HG03460 (cell line): Measurements from ENCODE around the gene ZNF410.

ENCODE experiments used
- ATAC-seq: cut with Tn5 transposase; IDR thresholded peaks from one replicate; pipeline ENCODE4 v1.9.1; 2021; ENCODE audit not compliant: unreplicated experiment

The ZNF410 gene

DNA sequence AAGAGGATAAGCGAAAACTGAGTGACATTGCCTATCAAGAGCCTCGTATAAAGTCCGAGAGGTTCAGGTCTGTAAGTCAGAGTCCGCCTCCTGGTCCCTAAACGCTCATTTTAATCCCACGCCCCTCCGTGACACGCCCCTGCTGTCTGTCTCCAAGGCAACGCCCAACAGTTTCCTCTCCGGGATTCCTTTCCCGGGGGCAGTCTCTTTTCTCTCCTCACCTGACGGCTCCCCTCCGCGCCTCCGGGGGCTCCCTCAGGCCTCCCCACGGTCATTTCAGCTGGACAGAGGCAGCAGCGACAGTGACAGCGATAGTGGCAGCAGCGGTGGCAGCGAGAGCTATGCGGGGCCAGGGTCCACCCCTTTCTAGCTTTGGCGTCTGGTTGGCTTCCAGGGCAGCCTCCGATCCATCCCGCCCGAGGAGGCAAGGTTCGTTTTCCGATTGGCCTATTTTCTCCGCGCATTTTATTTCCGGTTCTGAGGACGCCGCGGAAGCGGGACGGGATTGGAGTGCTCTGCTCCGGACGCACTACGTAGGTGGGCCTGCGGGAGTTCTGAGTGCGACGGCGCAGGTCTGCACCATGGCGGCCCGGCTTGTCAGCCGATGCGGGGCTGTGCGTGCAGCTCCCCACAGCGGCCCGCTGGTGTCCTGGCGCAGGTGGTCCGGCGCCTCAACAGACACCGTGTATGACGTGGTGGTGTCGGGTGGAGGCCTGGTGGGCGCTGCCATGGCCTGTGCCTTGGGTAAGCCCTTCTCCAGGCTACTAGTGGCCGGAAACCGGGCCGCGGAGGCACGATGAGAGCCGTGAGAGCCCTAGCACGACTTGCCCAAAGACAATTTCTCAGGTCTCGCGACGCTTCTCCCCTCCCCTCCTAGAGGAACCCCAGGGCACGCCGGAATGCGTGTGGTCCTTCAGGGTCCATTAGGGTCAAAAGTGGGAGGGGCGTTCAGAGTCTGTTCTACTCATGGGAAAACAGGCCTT, 63.4 kb downstream of the ZNF410 start, which contains the start of the genes COQ6 and FAM161B:
Gene COQ6, plus strand, starts transcription at position 551 of the 983 bp plus-strand sequence. Its CDS starts 31 bp downstream, at position 582.
Gene FAM161B, minus strand, starts transcription at position 343 of the 983 bp plus-strand sequence. Its CDS starts 68 bp downstream, at position 275.
- ATAC-seq, result peak; percentile 88

DNA sequence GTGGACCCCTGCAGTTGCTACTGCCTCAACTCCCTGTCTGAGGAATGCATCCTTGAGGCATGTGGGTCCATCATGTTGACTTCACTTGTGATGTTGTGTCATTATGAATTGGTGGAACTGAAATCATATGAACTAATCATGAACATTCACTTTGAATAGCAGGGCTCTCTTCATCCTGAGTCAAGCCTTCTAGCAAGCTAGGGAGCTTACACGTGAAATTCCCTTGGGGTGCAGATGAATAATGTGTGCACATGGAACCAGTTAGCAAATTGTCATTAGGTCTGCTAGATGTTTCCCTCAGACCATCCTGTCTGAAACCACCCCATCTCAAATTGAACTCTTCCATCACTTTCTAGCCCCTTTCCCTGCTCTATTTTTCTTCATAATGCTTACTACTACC, 67.1 kb downstream of the ZNF410 start:
- no peak for ATAC-seq

DNA sequence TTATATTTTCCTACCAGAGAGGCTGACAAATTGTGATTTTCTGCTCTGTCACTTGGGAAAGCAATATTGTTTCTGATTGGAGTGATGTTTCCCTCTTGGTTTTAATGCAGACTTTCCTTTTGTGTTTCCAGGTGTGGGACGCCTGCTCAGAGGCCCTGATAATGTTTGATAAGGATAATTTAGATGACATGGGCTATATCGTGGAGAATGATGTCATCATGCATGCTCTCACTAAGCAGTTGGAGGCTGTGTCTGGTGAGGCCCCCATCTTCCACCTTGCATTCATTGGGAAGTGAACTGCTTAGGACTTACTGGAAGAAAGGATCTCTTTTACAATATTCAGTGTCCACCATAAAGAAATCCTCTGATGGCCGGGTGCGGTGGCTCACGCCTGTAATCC, 69.0 kb downstream of the ZNF410 start:
- no peak for ATAC-seq

DNA sequence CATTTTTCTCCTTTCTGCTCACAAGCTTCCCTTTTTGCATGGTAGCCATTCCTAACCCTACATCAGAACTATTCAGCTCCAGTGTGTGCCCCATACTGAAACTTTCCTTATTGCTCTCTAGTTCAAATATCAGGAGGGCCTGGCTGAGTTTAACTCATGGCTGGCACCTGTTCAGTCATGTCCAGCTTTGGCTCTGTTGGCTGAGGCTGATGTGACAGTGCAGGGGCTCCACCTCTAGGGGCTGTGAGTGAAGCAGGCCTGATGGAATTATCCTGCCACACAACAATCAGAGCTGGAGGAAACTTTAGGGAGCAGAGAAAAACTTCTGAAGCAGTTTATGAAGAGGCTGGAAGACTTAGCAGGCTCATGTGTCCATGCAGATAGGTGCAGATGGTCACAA, 71.9 kb downstream of the ZNF410 start:
- no peak for ATAC-seq

DNA sequence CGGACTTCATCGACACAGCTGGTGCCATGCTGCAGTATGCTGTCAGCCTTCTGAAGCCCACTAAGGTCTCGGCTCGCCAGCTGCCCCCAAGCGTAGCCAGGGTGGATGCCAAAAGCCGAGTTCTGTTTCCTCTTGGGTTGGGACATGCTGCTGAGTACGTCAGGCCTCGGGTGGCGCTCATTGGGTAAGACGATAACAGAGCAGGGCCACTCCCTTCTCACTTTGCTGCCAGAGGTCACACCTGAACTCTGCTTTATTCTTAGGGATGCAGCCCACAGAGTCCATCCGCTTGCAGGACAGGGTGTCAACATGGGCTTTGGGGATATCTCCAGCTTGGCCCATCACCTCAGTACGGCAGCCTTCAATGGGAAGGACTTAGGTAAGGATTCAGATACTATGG, 74.5 kb downstream of the ZNF410 start:
- no peak for ATAC-seq

DNA sequence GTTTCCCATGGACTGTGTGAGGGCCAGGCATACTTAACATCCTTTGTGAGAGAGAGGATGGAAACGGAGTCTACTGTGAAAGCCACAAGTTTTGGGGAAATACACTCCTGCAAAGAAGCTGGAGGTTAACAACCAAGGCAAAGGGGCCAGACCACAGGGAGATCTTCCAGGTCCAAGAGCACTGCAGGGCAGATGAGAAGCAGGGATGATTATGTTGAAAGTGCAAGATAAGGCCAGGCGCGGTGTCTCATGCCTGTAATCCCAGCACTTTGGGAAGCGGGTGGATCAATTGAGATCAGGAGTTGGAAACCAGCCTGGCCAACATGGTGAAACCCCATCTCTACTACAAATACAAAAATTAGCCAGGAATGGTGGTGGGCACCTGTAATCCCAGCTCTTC, 78.6 kb downstream of the ZNF410 start:
- no peak for ATAC-seq

DNA sequence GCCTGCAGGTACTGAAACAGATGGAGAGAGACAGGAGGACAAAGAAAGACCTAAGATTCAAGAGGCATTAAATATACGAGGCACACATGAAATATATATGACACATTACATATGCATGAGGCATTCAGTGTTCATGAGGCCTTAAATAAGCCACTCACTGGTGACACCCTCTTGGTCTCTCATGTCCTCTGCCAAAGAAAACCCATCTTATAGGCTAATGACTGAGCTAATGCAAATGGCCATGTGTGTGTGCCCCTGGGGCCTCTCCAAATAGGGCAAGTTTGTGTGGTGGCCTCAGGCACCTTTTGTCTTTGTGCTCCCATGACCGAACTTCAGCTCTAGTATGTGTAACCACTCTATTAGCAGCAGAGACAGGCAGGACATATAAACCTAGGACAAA, 82.2 kb downstream of the ZNF410 start:
- no peak for ATAC-seq

DNA sequence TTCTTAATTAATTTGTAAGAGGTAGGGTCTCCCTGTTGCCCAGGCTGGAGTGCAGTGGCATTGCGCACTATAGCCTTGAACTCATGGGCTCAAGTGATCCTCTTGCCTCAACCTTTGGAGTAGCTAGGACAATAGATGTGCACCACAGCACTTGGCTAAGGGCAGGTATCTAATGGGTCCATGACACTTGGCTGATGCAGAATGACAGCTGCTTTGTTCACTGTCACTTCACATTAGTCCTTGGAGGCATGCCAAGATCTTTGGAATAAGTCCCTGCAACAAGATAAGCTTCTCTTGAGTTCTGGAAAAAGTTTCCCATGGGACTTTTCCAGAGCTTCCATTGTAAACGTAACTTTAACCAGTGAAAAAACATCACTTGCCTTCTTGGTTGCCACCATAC, 86.8 kb downstream of the ZNF410 start:
- no peak for ATAC-seq

DNA sequence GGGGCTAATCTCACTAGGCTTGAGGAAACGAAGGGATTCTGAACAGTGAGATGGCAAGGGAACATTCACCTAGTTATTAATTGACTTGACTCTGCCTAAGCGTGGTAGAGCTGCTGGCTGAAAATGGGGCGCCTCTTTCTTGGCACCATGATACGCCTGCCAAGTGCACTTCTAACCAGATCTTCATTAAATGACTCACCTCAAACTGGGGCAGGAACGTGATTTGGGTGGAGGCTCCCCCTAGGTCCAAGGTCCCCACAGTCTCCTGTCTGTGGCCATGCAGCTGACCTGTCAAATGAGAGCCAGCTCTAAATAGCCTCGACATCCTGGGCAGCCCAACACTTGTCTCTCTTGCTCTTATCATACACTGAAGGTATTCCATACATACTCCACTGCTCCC, 89.5 kb downstream of the ZNF410 start:
- no peak for ATAC-seq

DNA sequence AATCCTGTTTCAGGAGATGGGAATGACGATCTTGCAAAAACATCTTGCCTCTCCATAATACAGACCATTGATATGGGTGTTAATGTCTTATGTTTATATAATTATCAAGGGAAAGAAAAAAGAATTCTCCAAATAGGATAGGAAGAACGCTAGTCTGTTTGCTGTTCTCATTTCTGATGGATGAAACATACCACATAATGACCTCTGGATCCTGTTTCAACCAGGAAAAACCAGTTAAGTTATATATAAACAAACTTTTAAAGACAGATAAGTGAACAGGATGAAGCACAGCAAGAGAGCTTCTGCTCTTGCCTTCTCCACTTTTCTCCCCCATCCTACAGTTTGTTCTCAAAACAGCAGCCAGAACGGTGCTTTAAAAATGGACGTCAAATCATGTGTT, 91.2 kb downstream of the ZNF410 start:
- ATAC-seq, result no peak
